NB4 (cell line): Measurements from ENCODE around the gene NUDT9.
"Not testable (repeated sequence)": the region's sequence is repeated elsewhere in the genome, so short reads cannot be mapped to it uniquely, and the experiment has no call there.

Experiments
- DNase-seq: peaks from one replicate; pipeline ENCODE4 v3.0.0; 2010; ENCODE audit warnings: low read depth
- H3K4me3 ChIP-seq: one replicate; pipeline ENCODE4 v1.5.1; 2011; ENCODE audit warnings: mild to moderate bottlenecking, low read depth, low read length, moderate library complexity
- CTCF ChIP-seq: IDR thresholded peaks from one replicate; pipeline ENCODE4 v1.5.1; 2012; ENCODE audit warnings: low read depth, low read length
- MYC ChIP-seq: IDR thresholded peaks from 2 replicates; pipeline ENCODE4 v1.6.1; 2011; ENCODE audit warnings: low read depth, low read length
- POLR2A ChIP-seq: IDR thresholded peaks from 2 replicates; pipeline ENCODE4 v1.6.1; 2011; ENCODE audit warnings: mild to moderate bottlenecking; ENCODE audit not compliant: insufficient read length; ENCODE audit errors: extremely low read depth
- TF ChIP-seq, protein P1 (sequence below): IDR thresholded peaks from 2 replicates; pipeline ENCODE4 v1.6.1; 2011; ENCODE audit warnings: low read depth, low read length

The NUDT9 gene

DNA sequence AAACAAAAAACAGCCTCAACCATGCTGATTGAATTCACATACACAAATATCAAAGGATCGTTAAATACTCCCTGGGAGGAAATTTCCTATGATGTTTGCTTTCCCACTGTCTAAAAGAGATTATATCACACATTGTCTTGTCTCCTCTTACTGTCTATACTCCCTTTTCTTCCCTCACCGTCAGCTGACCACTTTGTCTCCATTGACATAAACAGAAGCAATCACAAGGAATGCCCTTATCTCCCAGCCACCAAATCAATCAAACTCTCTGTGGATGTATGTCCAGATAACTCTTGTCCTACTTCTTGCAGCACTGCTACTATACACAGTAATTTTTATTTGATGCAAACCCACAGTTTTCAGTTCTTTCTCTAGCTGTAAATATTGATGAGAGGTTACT is 12.2 kb upstream of the NUDT9 start:
- no peak for TF ChIP-seq CTCF
- DNase-seq = no peak
- H3K4me3 ChIP-seq = no peak overlapping the region

DNA sequence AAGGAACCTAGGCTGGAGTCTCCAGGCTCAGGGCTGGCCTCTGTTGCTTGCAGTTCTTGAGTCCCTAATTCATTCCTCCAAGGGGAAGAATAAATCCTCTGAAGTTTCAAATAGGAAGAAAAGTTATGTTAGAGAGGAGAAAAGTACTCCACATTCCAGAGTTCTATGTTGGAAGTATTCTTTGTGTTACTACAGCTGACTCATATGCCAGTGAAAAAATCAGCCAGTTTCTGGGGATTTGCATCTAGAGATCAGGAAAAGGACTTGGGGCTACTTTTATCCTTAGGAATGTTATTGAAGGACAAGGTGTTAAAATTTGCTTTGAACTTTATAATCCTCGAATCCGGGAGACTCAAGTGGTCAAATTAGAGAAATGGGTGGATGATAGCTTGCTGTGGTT is 11.7 kb upstream of the NUDT9 start:
- no peak for DNase-seq
- H3K4me3 ChIP-seq = no peak overlapping the region
- TF ChIP-seq CTCF = no peak
- TF ChIP-seq POLR2A = no peak
- TF ChIP-seq, protein P1, sequence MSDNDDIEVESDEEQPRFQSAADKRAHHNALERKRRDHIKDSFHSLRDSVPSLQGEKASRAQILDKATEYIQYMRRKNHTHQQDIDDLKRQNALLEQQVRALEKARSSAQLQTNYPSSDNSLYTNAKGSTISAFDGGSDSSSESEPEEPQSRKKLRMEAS = no peak
- no peak for TF ChIP-seq MYC

DNA sequence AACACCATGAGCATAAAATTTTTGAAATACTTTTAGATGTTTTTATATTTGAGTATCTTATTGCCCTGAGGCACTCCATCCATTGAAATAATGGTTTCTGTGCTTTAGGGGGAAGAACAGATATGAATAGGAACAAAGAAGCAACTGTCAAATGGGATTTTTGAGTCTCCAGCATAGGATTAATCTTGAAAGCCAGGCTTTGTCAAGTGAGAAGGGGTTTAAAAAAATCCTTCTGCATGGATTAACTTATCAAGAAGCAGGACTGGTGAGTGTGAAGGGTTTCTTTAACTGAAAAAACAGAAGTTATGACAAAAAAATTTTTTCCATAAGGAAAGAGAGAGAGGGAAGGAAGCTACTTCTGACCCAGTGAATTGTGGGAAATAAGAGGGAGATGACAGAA is 7.6 kb upstream of the NUDT9 start:
- TF ChIP-seq CTCF = no peak
- no peak for DNase-seq
- H3K4me3 ChIP-seq = no peak overlapping the region

DNA sequence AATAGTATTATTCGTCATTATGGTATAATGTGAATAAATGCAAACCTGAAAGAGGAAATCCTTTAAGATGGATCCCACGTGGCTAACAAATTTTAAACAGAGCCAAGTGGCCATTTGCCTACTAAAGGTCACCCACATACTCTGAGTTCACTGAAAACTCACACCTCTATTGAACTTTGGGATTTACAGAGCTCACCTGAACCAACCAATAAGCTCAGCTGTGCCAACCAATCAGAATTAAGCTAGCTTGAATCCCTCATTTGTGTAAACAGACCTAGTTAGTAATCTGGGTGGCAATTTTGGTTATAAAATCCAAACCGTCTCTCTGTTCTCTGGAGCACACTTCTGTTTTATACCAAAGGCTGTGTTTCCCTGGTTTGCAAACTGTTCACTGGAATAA is 5.4 kb upstream of the NUDT9 start:
- TF ChIP-seq, protein P1 = no peak
- TF ChIP-seq CTCF = no peak
- TF ChIP-seq MYC = no peak
- TF ChIP-seq POLR2A = no peak
- no peak for DNase-seq
- no peak overlapping the region for H3K4me3 ChIP-seq

- DNase-seq = not testable (repeated sequence)
Observed at GRCh38 chr4:87418410-87418809, 4.0 kb upstream of the NUDT9 start.

DNA sequence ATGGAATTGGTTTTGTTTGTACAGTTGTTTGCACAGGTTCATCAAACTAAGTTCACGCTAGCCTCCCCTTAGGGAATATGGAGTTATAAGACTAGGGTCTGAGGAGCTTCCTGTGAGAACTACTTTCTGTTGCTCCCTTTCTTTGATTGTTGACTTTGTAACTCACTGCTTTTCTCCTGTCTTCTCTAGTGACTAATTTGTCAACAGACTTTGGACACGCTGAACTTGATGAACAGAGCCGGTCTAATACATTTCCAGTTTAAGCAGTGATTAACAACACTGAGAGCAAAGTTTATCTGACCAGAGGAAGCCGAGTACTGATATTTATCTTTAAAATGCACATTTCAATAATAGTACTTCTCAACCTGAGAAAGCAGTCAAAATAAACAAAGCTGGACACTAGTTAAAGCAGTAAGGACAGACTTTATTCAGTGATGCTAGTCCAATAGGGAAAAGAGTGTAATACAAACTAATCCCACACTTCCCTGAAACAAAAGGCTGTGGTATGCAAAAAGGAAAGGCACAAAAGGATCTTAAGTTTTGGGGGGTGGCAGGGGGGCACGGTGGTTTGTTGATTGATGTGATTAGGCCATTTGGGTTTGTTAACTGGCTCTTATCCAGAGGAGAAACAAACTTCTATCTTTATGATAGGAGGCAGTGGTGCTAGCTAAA is 2.7 kb upstream of the NUDT9 start:
- DNase-seq = no peak
- TF ChIP-seq MYC (no peak), CTCF (no peak), POLR2A (no peak)
- TF ChIP-seq, protein P1 = no peak
- H3K4me3 ChIP-seq = no peak overlapping the region

More at GRCh38 chr4:87418410-87418809, 4.0 kb upstream of the NUDT9 start:
- not testable (repeated sequence) for H3K4me3 ChIP-seq
